Activated naive CD4-positive, alpha-beta T cell treated with anti-CD3 and anti-CD28 coated beads, Interleukin-2, amount 50 U/mL, for 24 hours (primary cell): ENCODE data around the gene TMEM205.
A peak's percentile ranks its signal among the peaks of the same experiment; 100 is the strongest.
"Not testable (repeated sequence)": the region's sequence is repeated elsewhere in the genome, so short reads cannot be mapped to it uniquely, and the experiment has no call there.

Source experiments
- H3K27ac Mint-ChIP-seq: one replicate; pipeline ENCODE4 v1.8.0; 2021; ENCODE audit warnings: mild to moderate bottlenecking, mixed read lengths
- H3K27me3 Mint-ChIP-seq: one replicate; pipeline ENCODE4 v1.8.0; 2021; ENCODE audit warnings: mixed read lengths
- H3K36me3 Mint-ChIP-seq: one replicate; pipeline ENCODE4 v1.8.0; 2021; ENCODE audit warnings: mixed read lengths
- H3K4me1 Mint-ChIP-seq: one replicate; pipeline ENCODE4 v1.8.0; 2021; ENCODE audit warnings: mixed read lengths
- H3K4me3 Mint-ChIP-seq: one replicate; pipeline ENCODE4 v1.8.0; 2021; ENCODE audit warnings: mild to moderate bottlenecking, mixed read lengths
- H3K9me3 Mint-ChIP-seq: one replicate; pipeline ENCODE4 v1.8.0; 2021; ENCODE audit warnings: mixed read lengths

The TMEM205 gene

GRCh38 chr19:11346104-11346940 is at the start of gene TMEM205, which contains the start of gene CCDC159:
TMEM205 (minus strand) TSS chr19:11346268; CDS start chr19:11345619, 649 bp downstream.
CCDC159 (plus strand) TSS chr19:11346519; CDS start chr19:11346607, 88 bp downstream.
- H3K9me3 Mint-ChIP-seq, result no peaks in the 10 kb centered on the region
- H3K4me3 Mint-ChIP-seq, result peak within 1 kb of the TSS; percentile 100
- peak within 1 kb of the TSS; percentile 99 for H3K27ac Mint-ChIP-seq
- peaks cover 31% of the 10 kb centered on the region for H3K4me1 Mint-ChIP-seq
- peaks cover 2% of the 10 kb centered on the region for H3K36me3 Mint-ChIP-seq
- H3K27me3 Mint-ChIP-seq, result no peaks in the 10 kb centered on the region

- Mint-ChIP-seq H3K4me3 (no peak overlapping the region), H3K36me3 (no peaks in the 10 kb centered on the region), H3K27me3 (no peaks in the 10 kb centered on the region), H3K4me1 (peaks cover 7% of the 10 kb centered on the region), H3K9me3 (no peaks in the 10 kb centered on the region), H3K27ac (no peak overlapping the region)
Observed at GRCh38 chr19:11390933-11391680, 45.0 kb upstream of the TMEM205 start.

GRCh38 chr19:11390359-11390758 is 44.3 kb upstream of the TMEM205 start:
- Mint-ChIP-seq H3K9me3 (no peaks in the 10 kb centered on the region), H3K27me3 (no peaks in the 10 kb centered on the region), H3K4me3 (no peak overlapping the region), H3K4me1 (peaks cover 7% of the 10 kb centered on the region), H3K27ac (no peak overlapping the region), H3K36me3 (no peaks in the 10 kb centered on the region)

- no peaks in the 10 kb centered on the region for H3K9me3 Mint-ChIP-seq
- H3K27ac Mint-ChIP-seq, result no peak overlapping the region
- peaks cover 13% of the 10 kb centered on the region for H3K4me1 Mint-ChIP-seq
- H3K36me3 Mint-ChIP-seq, result no peaks in the 10 kb centered on the region
- H3K27me3 Mint-ChIP-seq, result peaks cover 3% of the 10 kb centered on the region
- H3K4me3 Mint-ChIP-seq, result no peak overlapping the region
Observed at GRCh38 chr19:11387162-11388034, 41.3 kb upstream of the TMEM205 start.

- peaks cover 8% of the 10 kb centered on the region for H3K27me3 Mint-ChIP-seq
- peaks cover 2% of the 10 kb centered on the region for H3K36me3 Mint-ChIP-seq
- H3K4me1 Mint-ChIP-seq, result peaks cover 35% of the 10 kb centered on the region
- no peak overlapping the region for H3K4me3 Mint-ChIP-seq
- no peaks in the 10 kb centered on the region for H3K9me3 Mint-ChIP-seq
- no peak overlapping the region for H3K27ac Mint-ChIP-seq
Observed at GRCh38 chr19:11384778-11385129, 38.7 kb upstream of the TMEM205 start.

GRCh38 chr19:11383706-11384048 is 37.6 kb upstream of the TMEM205 start:
- Mint-ChIP-seq H3K27ac (no peak overlapping the region), H3K9me3 (no peaks in the 10 kb centered on the region), H3K36me3 (peaks cover 3% of the 10 kb centered on the region), H3K4me3 (no peak overlapping the region), H3K27me3 (peaks cover 8% of the 10 kb centered on the region), H3K4me1 (peaks cover 38% of the 10 kb centered on the region)

GRCh38 chr19:11382898-11383705 is 37.0 kb upstream of the TMEM205 start:
- Mint-ChIP-seq H3K27ac (no peak overlapping the region), H3K4me1 (peaks cover 42% of the 10 kb centered on the region), H3K9me3 (no peaks in the 10 kb centered on the region), H3K4me3 (peak overlapping the region; percentile 76), H3K36me3 (peaks cover 5% of the 10 kb centered on the region), H3K27me3 (peaks cover 8% of the 10 kb centered on the region)

GRCh38 chr19:11380653-11381537 is 34.8 kb upstream of the TMEM205 start:
- Mint-ChIP-seq H3K9me3 (no peaks in the 10 kb centered on the region), H3K4me3 (peak overlapping the region; percentile 93), H3K36me3 (peaks cover 11% of the 10 kb centered on the region), H3K4me1 (peaks cover 52% of the 10 kb centered on the region), H3K27ac (peak overlapping the region; percentile 97), H3K27me3 (peaks cover 8% of the 10 kb centered on the region)

GRCh38 chr19:11379857-11380350 is 33.8 kb upstream of the TMEM205 start:
- Mint-ChIP-seq H3K27me3 (peaks cover 8% of the 10 kb centered on the region), H3K27ac (peak overlapping the region; percentile 97), H3K4me1 (peaks cover 56% of the 10 kb centered on the region), H3K4me3 (peak overlapping the region; percentile 93), H3K36me3 (peaks cover 11% of the 10 kb centered on the region), H3K9me3 (no peaks in the 10 kb centered on the region)

DNA sequence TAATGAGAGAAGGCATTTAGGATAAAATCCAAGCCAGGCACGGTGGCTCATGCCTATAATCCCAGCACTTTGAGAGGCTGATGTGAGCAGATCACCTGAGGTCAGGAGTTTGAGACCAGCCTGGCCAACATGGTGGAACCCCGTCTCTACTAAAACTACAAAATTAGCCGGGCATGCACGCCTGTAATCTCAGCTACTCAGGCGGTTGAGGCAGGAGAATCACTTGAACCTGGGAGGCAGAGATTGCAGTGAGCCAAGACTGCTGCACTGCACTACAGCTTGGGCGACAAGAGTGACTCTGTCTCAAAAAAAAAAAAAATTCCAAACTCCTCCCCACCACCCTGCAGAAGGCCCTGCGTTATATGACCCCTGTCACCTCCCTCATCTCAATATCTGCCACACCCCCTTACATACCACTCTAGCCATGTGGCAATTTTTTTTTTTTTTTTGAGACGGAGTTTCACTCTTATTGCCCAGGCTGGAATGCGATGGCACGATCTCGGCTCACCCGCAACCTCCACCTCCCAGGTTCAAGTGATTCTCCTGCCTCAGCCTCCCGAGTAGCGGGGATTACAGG is 33.3 kb upstream of the TMEM205 start:
- not testable (repeated sequence) for H3K9me3 Mint-ChIP-seq, H3K27me3 Mint-ChIP-seq, H3K27ac Mint-ChIP-seq, H3K4me3 Mint-ChIP-seq
- Mint-ChIP-seq H3K36me3 (peaks cover 11% of the 10 kb centered on the region), H3K4me1 (peaks cover 56% of the 10 kb centered on the region)

GRCh38 chr19:11378319-11379189 is 32.5 kb upstream of the TMEM205 start:
- Mint-ChIP-seq H3K9me3 (no peaks in the 10 kb centered on the region), H3K4me1 (peaks cover 56% of the 10 kb centered on the region), H3K4me3 (peak overlapping the region; percentile 66), H3K27ac (peak overlapping the region; percentile 85), H3K36me3 (peaks cover 11% of the 10 kb centered on the region), H3K27me3 (peaks cover 7% of the 10 kb centered on the region)

GRCh38 chr19:11377756-11378155 is 31.7 kb upstream of the TMEM205 start:
- H3K27me3 Mint-ChIP-seq, result peaks cover 7% of the 10 kb centered on the region
- peaks cover 57% of the 10 kb centered on the region for H3K4me1 Mint-ChIP-seq
- H3K9me3 Mint-ChIP-seq, result no peaks in the 10 kb centered on the region
- H3K36me3 Mint-ChIP-seq, result peaks cover 11% of the 10 kb centered on the region
- H3K27ac Mint-ChIP-seq, result no peak overlapping the region
- no peak overlapping the region for H3K4me3 Mint-ChIP-seq

- H3K9me3 Mint-ChIP-seq, result no peaks in the 10 kb centered on the region
- H3K4me3 Mint-ChIP-seq, result peak overlapping the region; percentile 59
- peaks cover 11% of the 10 kb centered on the region for H3K36me3 Mint-ChIP-seq
- peaks cover 5% of the 10 kb centered on the region for H3K27me3 Mint-ChIP-seq
- peaks cover 54% of the 10 kb centered on the region for H3K4me1 Mint-ChIP-seq
- peak overlapping the region; percentile 93 for H3K27ac Mint-ChIP-seq
Observed at GRCh38 chr19:11377237-11377636, 31.2 kb upstream of the TMEM205 start.
